H1 (cell line): Measurements from ENCODE around the gene XRN2. TPM values are rescaled to one million over a fixed set of nuclear protein-coding genes. Genes with fewer than 3 reads are reported as not detected.
"Not testable (repeated sequence)": the region's sequence is repeated elsewhere in the genome, so short reads cannot be mapped to it uniquely, and the experiment has no call there.

Experiments used
- CTCF ChIA-PET: fragments of 300-600 bp; sonication (Branson Sonifier 250); formaldehyde crosslinking; loops from one replicate; lab custom pipeline; 2021; ENCODE audit not compliant: partially characterized antibody; lab: Charles Lee
- POLR2A ChIA-PET: fragments of 300-600 bp; sonication (Branson Sonifier 250); formaldehyde crosslinking; loops from one replicate; lab custom pipeline; 2021; ENCODE audit warnings: inconsistent platforms; ENCODE audit not compliant: partially characterized antibody; lab: Charles Lee
- DNase-seq, 2 experiments: peaks; one replicate each; pipeline versions ENCODE4 v3.0.0 to v3.0.0-alpha.2; 2010 to 2022; ENCODE audit warnings: low spot score in 2 of 2, low read depth in 1 of 2, mixed read lengths in 1 of 2
- FAIRE-seq: peaks from 2 replicates; lab custom pipeline; 2011; peaks lifted over from hg19 to GRCh38; lab: Jason Lieb, UNC
- H2AFZ ChIP-seq: 2 replicates; pipeline ENCODE4 v1.8.1; 2012; ENCODE audit warnings: low read length, inconsistent platforms
- H2AK5ac ChIP-seq: 2 replicates; pipeline ENCODE4 v1.6.1; 2013; ENCODE audit warnings: low read depth, low read length
- H2BK120ac ChIP-seq: replicated peaks from 2 replicates; pipeline ENCODE3; 2013; ENCODE audit warnings: low read depth, low read length, inconsistent platforms
- H2BK12ac ChIP-seq: 2 replicates; pipeline ENCODE4 v1.6.1; 2013; ENCODE audit warnings: low read depth, low read length
- H2BK15ac ChIP-seq: 2 replicates; pipeline ENCODE4 v1.6.1; 2013; ENCODE audit warnings: low read length
- H2BK20ac ChIP-seq: 2 replicates; pipeline ENCODE4 v1.6.1; 2013; ENCODE audit warnings: low read length
- H2BK5ac ChIP-seq: 2 replicates; pipeline ENCODE4 v1.6.1; 2013; ENCODE audit warnings: low read depth, low read length
- H3K14ac ChIP-seq: 2 replicates; pipeline ENCODE4 v1.6.1; 2013; ENCODE audit warnings: inconsistent platforms; ENCODE audit not compliant: insufficient read length
- H3K18ac ChIP-seq: 2 replicates; pipeline ENCODE4 v1.6.1; 2013; ENCODE audit warnings: low read length; ENCODE audit errors: extremely low read depth
- H3K23ac ChIP-seq: 2 replicates; pipeline ENCODE4 v1.6.1; 2013; ENCODE audit warnings: inconsistent platforms; ENCODE audit not compliant: insufficient read length
- H3K23me2 ChIP-seq: 2 replicates; pipeline ENCODE4 v1.6.1; 2013; ENCODE audit warnings: low read depth, low read length
- H3K27ac ChIP-seq: 2 replicates; pipeline ENCODE4 v1.6.1; 2011; ENCODE audit warnings: low read depth, low read length, inconsistent platforms
- H3K27me3 ChIP-seq, 4 experiments: replicated peaks in 1 of 4; 1 replicate in 1 of 4; 2 replicates in 3 of 4; pipeline versions ENCODE4 v1.6.1 to v1.8.1; 2011 to 2013; ENCODE audit warnings: low read length in 3 of 4, mild to moderate bottlenecking in 3 of 4, inconsistent platforms in 2 of 4, mixed read lengths in 2 of 4, moderate library complexity in 1 of 4; ENCODE audit not compliant: control insufficient read depth in 3 of 4, insufficient read depth in 3 of 4; ENCODE audit errors: extremely low read depth in 1 of 4
- H3K36me3 ChIP-seq, 4 experiments: 2 replicates each; pipeline versions ENCODE4 v1.6.1 to v1.8.1; 2011 to 2013; ENCODE audit warnings: mild to moderate bottlenecking in 4 of 4, low read length in 3 of 4, moderate library complexity in 2 of 4, control low read depth in 1 of 4, inconsistent platforms in 1 of 4; ENCODE audit not compliant: insufficient read depth in 4 of 4, control insufficient read depth in 2 of 4
- H3K4ac ChIP-seq: replicated peaks from 2 replicates; pipeline ENCODE3; 2013; ENCODE audit warnings: low read length, low read depth, mixed read lengths, inconsistent platforms; ENCODE audit not compliant: insufficient read length
- H3K4me1 ChIP-seq, 4 experiments: replicated peaks in 1 of 4; 1 replicate in 1 of 4; 2 replicates in 3 of 4; pipeline versions ENCODE4 v1.6.1 to v1.8.1; 2011 to 2013; ENCODE audit warnings: low read length in 3 of 4, inconsistent platforms in 2 of 4, mixed read lengths in 1 of 4; ENCODE audit not compliant: insufficient read depth in 4 of 4, control insufficient read depth in 3 of 4
- H3K4me2 ChIP-seq, 2 experiments: 2 replicates each; pipeline versions ENCODE4 v1.6.1 to v1.8.1; 2011 to 2013; ENCODE audit warnings: low read depth in 2 of 2, low read length in 2 of 2, control low read depth in 1 of 2, inconsistent platforms in 1 of 2, mild to moderate bottlenecking in 1 of 2; ENCODE audit not compliant: insufficient read depth in 1 of 2
- H3K4me3 ChIP-seq, 4 experiments: fragments of 200-600, 300-600 bp in 1 of 4; sonication (generic), shearing (Covaris generic), sonication (Bioruptor Twin) in 1 of 4; 2 replicates each; pipeline versions ENCODE4 v1.5.1 to v1.8.1; 2011 to 2016; ENCODE audit warnings: low read length in 4 of 4, low read depth in 3 of 4, control low read depth in 2 of 4, inconsistent platforms in 2 of 4, mild to moderate bottlenecking in 2 of 4, mixed read lengths in 1 of 4, moderate library complexity in 1 of 4; ENCODE audit not compliant: insufficient read depth in 2 of 4; ENCODE audit errors: extremely low read depth in 1 of 4
- H3K56ac ChIP-seq: replicated peaks from 2 replicates; pipeline ENCODE3; 2013; ENCODE audit warnings: low read depth, mild to moderate bottlenecking, mixed read lengths, low read length, inconsistent platforms; ENCODE audit not compliant: insufficient read length
- H3K79me1 ChIP-seq: 2 replicates; pipeline ENCODE4 v1.6.1; 2013; ENCODE audit warnings: low read depth, low read length, control low read depth
- H3K79me2 ChIP-seq, 2 experiments: 2 replicates each; pipeline versions ENCODE4 v1.6.1 to v1.8.1; 2012 to 2013; ENCODE audit warnings: low read length in 2 of 2, mild to moderate bottlenecking in 2 of 2, inconsistent platforms in 1 of 2; ENCODE audit not compliant: insufficient read depth in 2 of 2, control insufficient read depth in 1 of 2
- H3K9ac ChIP-seq, 4 experiments: replicated peaks in 1 of 4; 1 replicate in 1 of 4; 2 replicates in 3 of 4; pipeline versions ENCODE4 v1.6.1 to v1.8.1; 2011 to 2013; ENCODE audit warnings: low read depth in 3 of 4, low read length in 3 of 4, control low read depth in 2 of 4, mild to moderate bottlenecking in 2 of 4, moderate library complexity in 2 of 4, inconsistent platforms in 1 of 4; ENCODE audit errors: extremely low read depth in 1 of 4
- H3K9me3 ChIP-seq, 2 experiments: 2 replicates each; pipeline versions ENCODE4 v1.6.1 to v1.8.1; 2012 to 2013; ENCODE audit warnings: mild to moderate bottlenecking in 2 of 2, moderate library complexity in 2 of 2, control low read depth in 1 of 2, inconsistent platforms in 1 of 2, low read depth in 1 of 2, low read length in 1 of 2, mixed read lengths in 1 of 2; ENCODE audit not compliant: insufficient read depth in 2 of 2
- H4K20me1 ChIP-seq, 2 experiments: replicated peaks in 1 of 2; 2 replicates each; pipeline versions ENCODE3 to v1.8.1; 2011 to 2013; ENCODE audit warnings: inconsistent platforms in 2 of 2, low read length in 2 of 2, mild to moderate bottlenecking in 1 of 2; ENCODE audit not compliant: insufficient read depth in 2 of 2, control insufficient read depth in 1 of 2
- H4K5ac ChIP-seq: 2 replicates; pipeline ENCODE4 v1.6.1; 2013; ENCODE audit warnings: low read length, low read depth, mixed read lengths, inconsistent platforms; ENCODE audit not compliant: insufficient read length
- H4K8ac ChIP-seq: 2 replicates; pipeline ENCODE4 v1.8.0; 2013; ENCODE audit warnings: mild to moderate bottlenecking, moderate library complexity, low read length, inconsistent platforms; ENCODE audit not compliant: insufficient read depth; ENCODE audit errors: extremely low read depth
- H4K91ac ChIP-seq: replicated peaks from 2 replicates; pipeline ENCODE3; 2013; ENCODE audit warnings: low read length, mixed read lengths, inconsistent platforms; ENCODE audit not compliant: insufficient read length
- WGBS, 2 experiments: shearing (Covaris generic) in 1 of 2; methylation state at CpG; one replicate each; pipeline versions ENCODE4 v1.1.6 to v1.1.7; 2013 to 2015; ENCODE audit warnings: low lambda C conversion rate in 2 of 2, mixed read lengths in 2 of 2, inconsistent platforms in 1 of 2, low coverage in 1 of 2, missing lambda C conversion rate in 1 of 2; ENCODE audit not compliant: insufficient replicate concordance in 2 of 2, insufficient coverage in 1 of 2, insufficient read length in 1 of 2; ENCODE audit errors: extremely low coverage in 1 of 2, missing lambda C conversion rate in 1 of 2; 5-methylcytosine and 5-hydroxymethylcytosine counted together
- polyA plus RNA-seq, 7 experiments: library from polyadenylated mRNA; depleted of rRNA in 3 of 7; stranded (reverse) in 5 of 7; unstranded in 2 of 7; fragments of >200 nt in 5 of 7; fragments of 200-250 nt in 2 of 7; gene quantifications; 1 replicate in 5 of 7; 2 replicates in 1 of 7; 4 replicates in 1 of 7; pipeline versions ENCODE4 v1.2.1 to v1.2.3, GENCODE V29; 2011 to 2013; ENCODE audit warnings: missing spikeins in 2 of 7, mixed read lengths in 2 of 7
- total RNA-seq: library from RNA; stranded (reverse); fragmentation: NEBNext Ultra II Directional; extraction: Animal tissue kit (Norgen Biotek cat#: 25700); gene quantifications from 2 replicates; pipeline ENCODE4 v1.2.1, GENCODE V29; 2021

XRN2 gene
- total and polyA plus RNA-seq, 2 of the 8 experiments (the other 6 are each of a cell fraction or from before 2014, with no cell fraction given) = 60.3 to 139 TPM

- H3K4me3 ChIP-seq, H3K14ac ChIP-seq: not testable (repeated sequence)
Measured at GRCh38 chr20:21423712-21424111, 120.6 kb downstream of the XRN2 start.

More at GRCh38 chr20:21423712-21424111, 120.6 kb downstream of the XRN2 start:
- H2BK20ac ChIP-seq, H2AK5ac ChIP-seq, H3K4ac ChIP-seq, H4K20me1 ChIP-seq, H3K18ac ChIP-seq, H4K8ac ChIP-seq, H2BK12ac ChIP-seq, H2BK5ac ChIP-seq, H3K27ac ChIP-seq, H3K4me2 ChIP-seq, DNase-seq, CTCF ChIA-PET, H3K79me1 ChIP-seq, H2BK15ac ChIP-seq, POLR2A ChIA-PET, H3K36me3 ChIP-seq, H3K56ac ChIP-seq, H3K27me3 ChIP-seq, FAIRE-seq, H2BK120ac ChIP-seq, H3K9ac ChIP-seq, H2AFZ ChIP-seq, H4K91ac ChIP-seq, H3K9me3 ChIP-seq, H4K5ac ChIP-seq, H3K4me1 ChIP-seq, H3K23ac ChIP-seq, H3K79me2 ChIP-seq, H3K23me2 ChIP-seq: not testable (repeated sequence)
- WGBS, 2 experiments = 92% methylated on average over 1 of the region's 1 CpG; no CpG with 5 or more reads in 1 of the 2 experiments
